Measurements from ENCODE around the gene B2M. TPM values are rescaled to one million over a fixed set of nuclear protein-coding genes. Genes with fewer than 3 reads are reported as not detected.
"Not testable (repeated sequence)": the region's sequence is repeated elsewhere in the genome, so short reads cannot be mapped to it uniquely, and the experiment has no call there.

The B2M gene
- total RNA-seq, 1 donor from 2014 or later, result 1,758 TPM

- DNase-seq (ENCODE audit: low spot score) (no peak), ATAC-seq (no peak)
- intact Hi-C loops (cut with DNase I), result no loop called here
Observed at GRCh38 chr15:44719293-44719999, 8.1 kb downstream of the B2M start.

GRCh38 chr15:44720000-44720435 lies 8.7 kb downstream of the B2M start:
- intact Hi-C loops (cut with DNase I); DNase-seq (ENCODE audit: low spot score); ATAC-seq: not testable (repeated sequence)

GRCh38 chr15:44720460-44721176 lies 9.3 kb downstream of the B2M start:
- ATAC-seq (no peak), DNase-seq (ENCODE audit: low spot score) (no peak)
- intact Hi-C loops (cut with DNase I), result no loop called here

DNA sequence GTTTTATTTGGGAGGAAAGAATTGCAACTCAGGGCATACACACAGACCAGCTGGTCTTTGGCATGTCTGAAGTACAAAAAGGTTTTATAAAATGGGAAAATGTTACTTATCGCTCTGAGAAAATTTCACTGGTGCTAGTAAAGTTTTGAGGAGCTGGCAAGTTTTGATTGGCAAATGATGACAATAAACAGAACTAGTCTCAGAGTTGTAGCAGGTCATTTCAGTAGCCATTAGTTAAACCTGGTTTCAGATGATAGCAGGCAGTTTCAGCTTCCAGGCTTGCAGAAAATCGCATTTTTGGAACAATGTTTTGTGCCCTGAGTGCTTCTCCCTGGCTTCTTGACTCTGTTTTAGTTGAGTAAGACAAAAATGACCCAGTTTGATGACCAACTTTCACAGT lies 10.7 kb downstream of the B2M start:
- intact Hi-C loops (cut with DNase I), result no loop called here
- no peak for DNase-seq (ENCODE audit: low spot score)
- ATAC-seq, result no peak

- no peak for DNase-seq (ENCODE audit: low spot score)
- ATAC-seq, result no peak
- intact Hi-C loops (cut with DNase I), result no loop called here
Observed at GRCh38 chr15:44726136-44726535, 14.8 kb downstream of the B2M start.

- no peak for ATAC-seq
- intact Hi-C loops (cut with DNase I), result no loop called here
- DNase-seq (ENCODE audit: low spot score), result no peak
Observed at GRCh38 chr15:44726568-44727484, 15.5 kb downstream of the B2M start.

DNA sequence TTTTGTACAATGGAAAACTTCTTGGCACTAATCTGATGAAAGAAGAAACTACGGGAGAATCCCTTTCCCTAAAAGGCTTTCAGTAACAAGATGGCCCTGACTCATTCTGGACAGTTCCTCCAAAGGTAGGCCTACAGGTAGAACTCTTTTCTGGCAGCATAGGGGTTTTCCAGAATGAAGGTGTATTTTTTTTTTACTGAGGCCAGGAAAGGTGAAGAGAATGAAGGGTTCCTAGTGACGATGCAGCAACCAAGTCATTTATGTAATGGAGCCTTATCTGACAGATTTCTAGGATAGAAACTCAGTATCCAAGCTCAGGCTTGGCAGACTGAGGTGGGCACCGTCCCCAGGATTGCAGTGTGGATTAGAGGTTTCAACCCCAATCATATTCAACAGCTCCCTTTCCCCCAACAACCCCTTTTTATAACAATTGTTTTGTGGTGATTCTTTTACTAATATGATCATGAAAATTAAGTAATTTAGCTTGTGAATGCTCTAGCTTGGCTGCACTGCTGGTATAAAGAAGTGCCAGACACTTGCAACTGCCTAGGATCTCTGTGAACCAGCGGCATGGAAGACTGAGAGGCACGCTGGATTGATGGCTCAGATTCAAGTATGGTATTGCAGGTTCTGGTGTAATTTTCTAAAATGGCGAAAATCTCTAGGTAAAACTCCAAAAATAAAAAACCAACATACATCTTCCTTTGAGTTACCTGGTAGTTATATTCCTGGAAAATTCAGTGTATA lies 16.3 kb downstream of the B2M start:
- ATAC-seq (no peak), DNase-seq (ENCODE audit: low spot score) (no peak)
- intact Hi-C loops (cut with DNase I), result no loop called here

GRCh38 chr15:44728232-44728575 lies 16.9 kb downstream of the B2M start:
- intact Hi-C loops (cut with DNase I); DNase-seq (ENCODE audit: low spot score); ATAC-seq: not testable (repeated sequence)

- peak; percentile 98 for ATAC-seq
- intact Hi-C loops (cut with DNase I), result no loop called here
- DNase-seq (ENCODE audit: low spot score), result peak; percentile 95
Observed at GRCh38 chr15:44728576-44729407, 17.5 kb downstream of the B2M start.

DNA sequence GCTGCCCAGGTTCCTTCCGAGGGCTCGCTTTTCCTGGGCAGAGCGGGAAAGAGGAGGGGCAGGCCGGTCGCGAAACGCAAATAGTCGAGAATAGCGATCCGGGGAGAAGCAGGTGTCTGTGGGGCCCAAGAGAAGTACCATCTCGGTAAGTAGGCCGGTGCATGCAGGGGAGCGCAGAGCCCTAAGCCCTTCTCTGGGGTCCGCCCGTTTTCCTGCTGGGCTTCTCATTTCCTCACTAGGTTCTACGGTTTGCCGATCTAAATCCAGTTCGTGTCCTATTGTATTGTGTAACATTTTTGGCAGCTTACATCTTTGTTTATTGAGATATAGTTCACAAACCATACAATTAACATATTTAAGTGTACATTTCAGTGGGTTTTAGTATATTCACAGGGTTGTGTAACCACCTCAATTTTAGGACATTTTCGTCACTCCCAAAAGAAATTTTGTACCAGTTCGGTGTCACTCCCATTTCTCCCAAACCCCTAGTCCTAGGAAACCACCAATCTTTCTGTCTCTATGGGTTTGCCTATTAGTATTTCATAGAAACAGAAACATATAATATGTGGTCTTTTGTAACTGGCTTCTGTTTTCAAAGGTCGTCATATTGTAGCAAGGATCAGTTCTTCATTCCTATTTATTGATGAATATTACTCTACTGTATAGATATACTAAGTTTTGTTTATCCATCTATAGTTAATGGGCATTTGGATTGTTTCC lies 18.3 kb downstream of the B2M start:
- ATAC-seq, result peak; percentile 39
- peak; percentile 69 for DNase-seq (ENCODE audit: low spot score)
- intact Hi-C loops (cut with DNase I), result no loop called here

DNA sequence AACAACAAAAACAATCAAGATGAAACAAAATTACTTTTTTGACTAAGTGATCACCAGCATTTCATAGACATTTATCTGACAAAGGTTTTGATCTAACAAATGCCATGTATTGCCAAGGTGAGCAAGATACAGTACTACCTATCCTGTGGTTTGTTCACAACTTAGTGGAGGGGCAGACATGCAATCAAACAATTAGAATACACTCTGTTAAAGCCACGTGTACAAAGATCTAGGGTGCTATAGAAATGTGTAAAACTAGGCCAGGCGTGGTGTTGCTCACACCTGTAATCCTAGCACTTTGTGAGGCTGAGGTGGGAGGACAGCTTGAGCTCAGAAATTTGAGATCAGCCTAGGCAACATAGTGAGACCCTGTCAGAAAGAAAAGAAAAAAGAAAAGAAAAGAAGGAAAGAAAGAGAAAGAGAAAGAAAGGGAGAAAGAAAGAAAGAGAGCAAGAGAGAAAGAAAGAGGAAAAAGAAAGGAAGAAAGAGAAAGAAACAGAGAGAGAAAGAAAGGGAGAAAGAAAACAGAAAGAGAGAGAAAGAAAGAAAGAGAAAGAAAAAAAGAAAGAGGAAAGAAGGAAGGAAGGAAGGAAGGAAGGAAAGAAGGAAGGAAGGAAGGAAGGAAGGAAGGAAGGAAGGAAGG lies 23.6 kb downstream of the B2M start:
- intact Hi-C loops (cut with DNase I), result no loop called here

GRCh38 chr15:44735482-44736180 lies 24.3 kb downstream of the B2M start:
- DNase-seq (ENCODE audit: low spot score) (no peak), ATAC-seq (peak; percentile 63)
- intact Hi-C loops (cut with DNase I), result no loop called here

More for the DNA sequence above, 23.6 kb downstream of the B2M start:
- ATAC-seq, result no peak
- no peak for DNase-seq (ENCODE audit: low spot score)

DNA sequence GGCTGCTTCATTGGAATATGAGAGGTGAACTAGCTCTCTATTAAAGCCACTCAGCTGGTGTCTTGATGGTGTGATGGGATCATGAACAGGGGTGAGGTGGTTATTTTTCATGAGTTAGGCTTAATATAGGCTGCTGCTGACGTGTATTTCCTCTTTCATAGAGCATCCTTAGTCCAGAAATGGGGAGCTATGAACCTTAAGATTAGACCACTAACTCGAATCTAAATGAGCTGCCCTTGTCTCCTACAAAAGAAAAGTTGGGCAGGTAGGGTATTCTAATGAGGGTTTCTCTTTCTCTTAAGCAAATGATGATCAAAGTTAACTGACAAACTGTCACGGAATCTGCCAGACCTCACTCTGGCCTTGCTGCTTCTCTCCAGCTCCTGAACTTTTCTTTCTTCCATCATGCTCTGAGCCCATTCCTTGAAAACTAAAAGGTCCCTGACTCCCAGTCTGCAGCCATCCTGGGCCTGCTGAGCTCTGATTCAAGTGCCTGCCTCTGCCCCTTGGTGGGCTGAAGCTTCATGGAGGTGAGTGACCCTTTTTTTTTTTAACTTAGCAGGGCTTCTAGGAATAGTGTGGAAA lies 25.0 kb downstream of the B2M start, which contains the start of gene TRIM69:
TSS of gene TRIM69 (plus strand) at position 348 of the 585 bp plus-strand sequence. CDS start at position 525, 177 bp downstream.
- no peak for ATAC-seq

DNA sequence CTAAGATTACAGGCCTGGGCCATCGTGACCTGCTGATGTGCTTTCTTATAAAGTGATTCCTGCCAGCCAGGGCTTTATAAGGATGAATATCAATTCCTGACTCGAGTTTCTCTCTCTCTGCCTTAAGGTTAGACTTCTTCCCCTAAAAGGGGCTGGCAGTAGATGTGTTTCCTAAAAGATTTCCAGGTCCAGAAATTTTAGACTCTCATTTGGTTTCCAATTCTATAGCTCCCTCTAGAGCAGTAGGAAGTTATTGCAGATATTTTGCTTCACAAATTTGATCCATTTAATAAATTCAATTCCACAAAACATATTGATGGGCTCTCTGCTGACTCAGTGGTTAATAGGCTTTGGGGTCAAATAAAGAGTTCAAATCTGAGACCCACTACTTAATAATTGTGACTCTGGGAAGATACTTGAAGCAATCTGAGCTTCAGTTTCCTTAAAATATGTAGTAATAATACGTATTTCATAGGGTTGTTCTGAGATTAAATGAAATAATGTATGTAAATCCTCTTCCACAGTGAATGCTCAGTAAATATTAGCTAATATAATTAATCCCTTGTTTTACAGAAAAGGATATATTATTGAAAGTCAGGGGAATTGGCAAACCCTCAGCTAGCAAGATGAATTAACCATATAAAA lies 27.1 kb downstream of the B2M start:
- DNase-seq (ENCODE audit: low spot score) (no peak), ATAC-seq (peak; percentile 73)
- intact Hi-C loops (cut with DNase I), result no loop called here

More for the DNA sequence above, 25.0 kb downstream of the B2M start, which contains the start of gene TRIM69:
- no peak for DNase-seq (ENCODE audit: low spot score)
- intact Hi-C loops (cut with DNase I), result no loop called here

GRCh38 chr15:44739222-44739847 lies 28.0 kb downstream of the B2M start:
- intact Hi-C loops (cut with DNase I); ATAC-seq; DNase-seq (ENCODE audit: low spot score): not testable (repeated sequence)

All from sciatic nerve (tissue), 2 donors.